ENCODE results near the gene PIBF1.
"Not testable (repeated sequence)": the region's sequence is repeated elsewhere in the genome, so short reads cannot be mapped to it uniquely, and the experiment has no call there.

Gene PIBF1

DNA sequence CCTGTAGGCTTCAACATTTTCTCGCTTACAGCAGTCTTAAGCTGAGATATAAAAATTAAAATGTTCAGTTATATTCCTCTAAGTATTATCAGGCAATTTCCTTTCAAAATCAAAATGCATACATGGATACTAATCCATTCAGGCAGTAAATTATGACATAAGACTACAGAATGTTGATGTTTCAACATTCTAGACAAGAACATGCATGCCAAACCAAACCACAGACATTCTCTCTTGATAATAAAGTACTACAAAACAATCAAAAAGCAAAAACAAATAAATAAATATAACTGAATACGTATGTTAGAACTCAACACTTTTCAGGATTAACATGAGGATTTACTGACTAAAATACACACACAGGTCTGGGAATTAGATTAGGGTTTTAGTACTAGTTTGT is 7.9 kb upstream of the PIBF1 start:
- Histone ChIP-seq H3K36me3 (ENCODE audit: control insufficient read depth in 5 of 5, insufficient read depth in 5 of 5, low read length in 5 of 5) (peaks cover 80 to 87% (median 84%) of the 10 kb centered on the region in 5 donors), H3K4me3 (ENCODE audit: low read depth in 1 of 5, low read length in 5 of 5) (no peak overlapping the region), H3K9me3 (ENCODE audit: control insufficient read depth in 5 of 5, low read length in 5 of 5) (no peaks in the 10 kb centered on the region), H3K9ac (ENCODE audit: low read length in 5 of 5) (no peak overlapping the region), H3K27me3 (ENCODE audit: control insufficient read depth in 5 of 5, insufficient read depth in 4 of 5, low read length in 5 of 5) (no peaks in the 10 kb centered on the region), H3K27ac (ENCODE audit: low read depth, low read length) (no peak overlapping the region), H3K4me1 (ENCODE audit: control insufficient read depth in 5 of 5, insufficient read depth in 5 of 5, low read length in 5 of 5) (peaks cover 0 to 6% (median under 1%) of the 10 kb centered on the region in 5 donors)

DNA sequence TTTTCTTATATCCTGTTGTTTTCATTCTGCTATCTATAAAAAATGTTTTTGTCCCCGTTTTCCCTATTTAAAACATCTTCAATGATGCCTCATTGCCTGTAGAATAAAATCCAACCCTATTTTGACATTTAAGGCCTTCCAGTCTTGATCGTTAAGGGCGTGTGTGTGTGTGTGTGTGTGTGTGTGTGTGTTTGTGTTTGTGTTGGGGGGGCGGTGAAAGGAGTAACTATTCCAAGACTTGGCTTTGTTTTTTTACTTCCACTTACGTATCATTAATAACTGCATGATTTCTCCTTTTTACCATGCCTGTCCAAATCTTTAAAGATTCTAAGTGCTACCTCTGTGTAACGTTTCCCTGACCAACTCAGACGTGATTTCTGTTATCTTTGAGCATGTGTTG is 784 bp downstream of the PIBF1 start:
- Histone ChIP-seq H3K27ac (ENCODE audit: low read depth, low read length) (peak overlapping the region; percentile 89), H3K9ac (ENCODE audit: low read length in 5 of 5) (peak overlapping the region in 4 of 5 donors; percentile 76 to 99 (median 90))

DNA sequence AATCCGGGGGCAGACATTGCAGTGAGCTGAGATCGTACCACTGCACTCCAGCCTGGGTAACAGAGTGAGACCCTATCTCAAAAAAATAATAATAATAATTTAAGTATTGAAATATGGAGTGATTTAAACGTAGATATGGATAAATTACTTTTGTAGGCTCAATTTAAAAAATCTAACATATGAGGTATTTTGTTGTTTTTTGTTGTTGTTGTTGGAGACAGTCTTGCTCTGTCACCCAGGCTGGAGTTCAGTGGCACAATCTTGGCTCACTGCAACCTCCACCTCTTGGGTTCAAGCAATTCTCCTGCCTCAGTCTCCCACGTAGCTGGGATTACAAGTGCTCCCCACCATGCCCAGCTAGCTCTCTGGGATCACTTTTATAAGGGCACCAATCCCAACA is 2.7 kb downstream of the PIBF1 start:
- H3K4me3 ChIP-seq (ENCODE audit: low read depth in 1 of 5, low read length in 5 of 5); H3K27me3 ChIP-seq (ENCODE audit: control insufficient read depth in 5 of 5, insufficient read depth in 4 of 5, low read length in 5 of 5): not testable (repeated sequence)
- H3K4me1 ChIP-seq (ENCODE audit: control insufficient read depth in 5 of 5, insufficient read depth in 5 of 5, low read length in 5 of 5) = peaks cover 4 to 34% (median 25%) of the 10 kb centered on the region in 5 donors

More for the DNA sequence above, 784 bp downstream of the PIBF1 start:
- no peaks in the 10 kb centered on the region for H3K9me3 ChIP-seq (ENCODE audit: control insufficient read depth in 5 of 5, low read length in 5 of 5)
- H3K27me3 ChIP-seq (ENCODE audit: control insufficient read depth in 5 of 5, insufficient read depth in 4 of 5, low read length in 5 of 5) = no peaks in the 10 kb centered on the region
- H3K36me3 ChIP-seq (ENCODE audit: control insufficient read depth in 5 of 5, insufficient read depth in 5 of 5, low read length in 5 of 5) = peaks cover 4 to 19% (median 10%) of the 10 kb centered on the region in 5 donors
- H3K4me3 ChIP-seq (ENCODE audit: low read depth in 1 of 5, low read length in 5 of 5) = peak overlapping the region; percentile 92 to 100 (median 97)
- peaks cover 4 to 44% (median 30%) of the 10 kb centered on the region in 5 donors for H3K4me1 ChIP-seq (ENCODE audit: control insufficient read depth in 5 of 5, insufficient read depth in 5 of 5, low read length in 5 of 5)

DNA sequence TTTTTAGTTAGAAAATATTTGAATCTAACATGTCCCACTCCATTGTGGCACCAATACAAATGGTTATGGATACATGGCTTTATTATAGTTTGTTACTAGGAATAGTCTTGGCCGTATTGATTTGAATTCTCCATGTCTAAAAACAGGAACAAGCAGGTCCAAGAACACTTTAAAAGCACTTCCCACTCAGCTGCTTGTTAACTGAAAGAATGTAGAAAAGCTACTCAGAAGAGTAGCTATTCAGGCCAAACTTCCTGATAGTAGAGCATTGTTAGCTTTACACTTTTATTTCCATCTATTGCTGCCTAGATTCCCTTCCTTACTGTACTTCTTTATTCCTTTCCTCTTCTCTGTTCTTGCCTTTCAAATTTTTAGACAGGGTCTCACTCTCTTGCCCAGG is 6.9 kb downstream of the PIBF1 start:
- H3K27ac ChIP-seq (ENCODE audit: low read depth, low read length) = no peak overlapping the region

More for the DNA sequence above, 2.7 kb downstream of the PIBF1 start:
- H3K27ac ChIP-seq (ENCODE audit: low read depth, low read length); H3K9me3 ChIP-seq (ENCODE audit: control insufficient read depth in 5 of 5, low read length in 5 of 5); H3K9ac ChIP-seq (ENCODE audit: low read length in 5 of 5): not testable (repeated sequence)
- H3K36me3 ChIP-seq (ENCODE audit: control insufficient read depth in 5 of 5, insufficient read depth in 5 of 5, low read length in 5 of 5) = peaks cover 0 to 14% (median 7%) of the 10 kb centered on the region in 5 donors

DNA sequence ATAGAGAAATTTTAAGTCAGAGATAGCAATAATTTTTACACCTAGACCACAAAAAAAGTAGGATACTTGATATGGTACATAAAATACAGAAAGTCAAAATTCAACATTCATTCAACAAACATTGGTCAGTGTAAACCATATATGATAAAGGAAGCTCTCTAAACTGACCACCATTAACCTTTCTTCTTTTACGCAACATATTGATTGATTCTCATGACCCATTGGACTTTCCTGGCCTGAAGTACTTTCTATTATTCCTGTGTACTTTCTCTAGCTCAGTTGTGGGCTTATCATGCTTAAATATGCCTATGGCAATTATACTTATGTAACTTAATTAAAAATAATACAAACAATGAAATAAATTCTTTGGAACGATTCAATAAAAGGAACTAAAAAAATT is 10.7 kb downstream of the PIBF1 start:
- no peak overlapping the region for H3K27ac ChIP-seq (ENCODE audit: low read depth, low read length)
- no peak overlapping the region for H3K9ac ChIP-seq (ENCODE audit: low read length in 5 of 5)
- H3K27me3 ChIP-seq (ENCODE audit: control insufficient read depth in 5 of 5, insufficient read depth in 4 of 5, low read length in 5 of 5) = no peaks in the 10 kb centered on the region
- H3K4me3 ChIP-seq (ENCODE audit: low read depth in 1 of 5, low read length in 5 of 5) = no peak overlapping the region
- no peaks in the 10 kb centered on the region for H3K9me3 ChIP-seq (ENCODE audit: control insufficient read depth in 5 of 5, low read length in 5 of 5)
- H3K4me1 ChIP-seq (ENCODE audit: control insufficient read depth in 5 of 5, insufficient read depth in 5 of 5, low read length in 5 of 5) = peaks cover 0 to 3% (median 0%) of the 10 kb centered on the region in 5 donors
- H3K36me3 ChIP-seq (ENCODE audit: control insufficient read depth in 5 of 5, insufficient read depth in 5 of 5, low read length in 5 of 5) = peaks cover 23 to 48% (median 29%) of the 10 kb centered on the region in 5 donors

More for the DNA sequence above, 6.9 kb downstream of the PIBF1 start:
- no peaks in the 10 kb centered on the region for H3K27me3 ChIP-seq (ENCODE audit: control insufficient read depth in 5 of 5, insufficient read depth in 4 of 5, low read length in 5 of 5)
- H3K9me3 ChIP-seq (ENCODE audit: control insufficient read depth in 5 of 5, low read length in 5 of 5) = no peaks in the 10 kb centered on the region
- peaks cover 0 to 3% (median 0%) of the 10 kb centered on the region in 5 donors for H3K4me1 ChIP-seq (ENCODE audit: control insufficient read depth in 5 of 5, insufficient read depth in 5 of 5, low read length in 5 of 5)
- H3K4me3 ChIP-seq (ENCODE audit: low read depth in 1 of 5, low read length in 5 of 5) = no peak overlapping the region
- H3K36me3 ChIP-seq (ENCODE audit: control insufficient read depth in 5 of 5, insufficient read depth in 5 of 5, low read length in 5 of 5) = peaks cover 11 to 29% (median 20%) of the 10 kb centered on the region in 5 donors
- H3K9ac ChIP-seq (ENCODE audit: low read length in 5 of 5) = no peak overlapping the region

DNA sequence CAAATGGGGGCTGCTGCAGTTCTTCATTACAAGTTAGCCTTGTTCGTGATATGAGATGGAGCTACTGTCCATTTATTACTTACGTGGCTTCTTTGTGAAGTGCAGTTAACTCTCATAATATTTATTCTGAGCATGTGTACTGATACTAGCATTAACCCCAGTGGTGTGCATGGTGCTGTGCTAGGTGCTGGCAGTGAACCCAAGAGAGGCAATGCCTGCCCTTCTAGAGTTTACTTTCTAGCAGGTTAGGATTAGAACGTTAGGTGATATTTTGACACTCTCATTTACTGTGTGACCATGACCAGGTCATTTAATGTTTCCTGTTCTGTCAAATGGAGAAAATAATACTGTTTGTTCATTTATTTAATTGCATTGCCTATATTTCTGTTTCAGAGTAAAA is 16.9 kb downstream of the PIBF1 start:
- Histone ChIP-seq H3K4me3 (ENCODE audit: low read depth in 1 of 5, low read length in 5 of 5) (no peak overlapping the region), H3K36me3 (ENCODE audit: control insufficient read depth in 5 of 5, insufficient read depth in 5 of 5, low read length in 5 of 5) (peaks cover 18 to 53% (median 40%) of the 10 kb centered on the region in 5 donors), H3K27me3 (ENCODE audit: control insufficient read depth in 5 of 5, insufficient read depth in 4 of 5, low read length in 5 of 5) (no peaks in the 10 kb centered on the region)

DNA sequence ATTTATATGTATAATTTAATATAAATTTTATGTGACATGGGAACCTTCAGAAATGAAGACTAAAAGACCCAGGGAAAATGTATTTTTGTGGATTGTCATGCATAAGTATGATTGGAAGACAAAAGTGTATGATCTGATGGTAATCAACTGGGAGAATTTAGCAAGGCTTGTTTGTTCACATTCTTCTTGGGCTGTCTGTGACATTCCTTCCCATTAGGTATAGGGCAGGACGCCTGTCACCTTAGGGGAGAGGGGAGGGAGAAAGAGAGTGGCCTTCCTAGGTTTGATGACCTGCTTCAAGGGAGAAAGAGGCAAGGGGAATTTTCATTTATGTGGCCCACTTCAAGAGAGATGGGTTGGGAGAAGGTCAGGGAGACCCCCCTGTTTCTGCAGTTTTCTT is 22.4 kb downstream of the PIBF1 start:
- no peaks in the 10 kb centered on the region for H3K9me3 ChIP-seq (ENCODE audit: control insufficient read depth in 5 of 5, low read length in 5 of 5)
- H3K36me3 ChIP-seq (ENCODE audit: control insufficient read depth in 5 of 5, insufficient read depth in 5 of 5, low read length in 5 of 5) = peaks cover 6 to 25% (median 18%) of the 10 kb centered on the region in 5 donors
- no peak overlapping the region for H3K4me3 ChIP-seq (ENCODE audit: low read depth in 1 of 5, low read length in 5 of 5)
- no peaks in the 10 kb centered on the region for H3K27me3 ChIP-seq (ENCODE audit: control insufficient read depth in 5 of 5, insufficient read depth in 4 of 5, low read length in 5 of 5)
- no peak overlapping the region for H3K9ac ChIP-seq (ENCODE audit: low read length in 5 of 5)
- no peaks in the 10 kb centered on the region for H3K4me1 ChIP-seq (ENCODE audit: control insufficient read depth in 5 of 5, insufficient read depth in 5 of 5, low read length in 5 of 5)
- H3K27ac ChIP-seq (ENCODE audit: low read depth, low read length) = no peak overlapping the region

More for the DNA sequence above, 16.9 kb downstream of the PIBF1 start:
- Histone ChIP-seq H3K9me3 (ENCODE audit: control insufficient read depth in 5 of 5, low read length in 5 of 5) (no peaks in the 10 kb centered on the region), H3K9ac (ENCODE audit: low read length in 5 of 5) (no peak overlapping the region), H3K27ac (ENCODE audit: low read depth, low read length) (no peak overlapping the region), H3K4me1 (ENCODE audit: control insufficient read depth in 5 of 5, insufficient read depth in 5 of 5, low read length in 5 of 5) (no peaks in the 10 kb centered on the region)

DNA sequence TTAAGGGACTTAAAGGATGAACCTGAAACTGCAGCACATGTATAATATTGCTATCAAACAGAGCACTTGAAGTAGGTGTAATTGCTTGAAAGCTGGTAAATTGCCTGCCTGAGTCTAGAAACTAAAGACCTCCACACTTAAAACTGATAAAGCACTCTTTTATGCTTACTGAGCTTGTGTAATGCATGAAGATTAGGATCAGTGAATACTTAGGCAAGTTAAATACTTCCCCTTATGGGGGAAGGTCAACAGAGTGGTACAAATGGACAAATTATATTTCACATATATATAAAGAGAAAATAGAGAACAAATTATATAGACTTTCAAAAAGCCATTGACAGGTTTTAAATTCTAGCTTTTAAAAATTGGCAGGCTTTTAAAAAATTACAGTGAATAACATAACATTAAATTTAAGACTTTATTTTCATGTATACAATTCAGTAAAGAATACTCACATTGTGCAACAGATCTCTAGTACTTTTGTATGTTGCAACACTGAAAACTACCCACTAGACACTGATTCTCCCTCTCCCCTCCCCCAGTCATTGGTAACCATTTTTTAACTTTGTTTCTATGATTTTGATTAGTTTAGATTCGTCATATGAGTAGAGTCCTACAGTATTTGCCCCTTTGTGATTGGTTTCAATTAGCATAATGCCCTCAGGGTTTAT is 23.9 kb downstream of the PIBF1 start:
- H3K4me3 ChIP-seq (ENCODE audit: low read depth in 1 of 5, low read length in 5 of 5) = no peak overlapping the region
- no peak overlapping the region for H3K9ac ChIP-seq (ENCODE audit: low read length in 5 of 5)
- no peak overlapping the region for H3K27ac ChIP-seq (ENCODE audit: low read depth, low read length)
- H3K36me3 ChIP-seq (ENCODE audit: control insufficient read depth in 5 of 5, insufficient read depth in 5 of 5, low read length in 5 of 5) = peaks cover 6 to 15% (median 9%) of the 10 kb centered on the region in 5 donors
- no peaks in the 10 kb centered on the region for H3K4me1 ChIP-seq (ENCODE audit: control insufficient read depth in 5 of 5, insufficient read depth in 5 of 5, low read length in 5 of 5)
- no peaks in the 10 kb centered on the region for H3K9me3 ChIP-seq (ENCODE audit: control insufficient read depth in 5 of 5, low read length in 5 of 5)
- no peaks in the 10 kb centered on the region for H3K27me3 ChIP-seq (ENCODE audit: control insufficient read depth in 5 of 5, insufficient read depth in 4 of 5, low read length in 5 of 5)

DNA sequence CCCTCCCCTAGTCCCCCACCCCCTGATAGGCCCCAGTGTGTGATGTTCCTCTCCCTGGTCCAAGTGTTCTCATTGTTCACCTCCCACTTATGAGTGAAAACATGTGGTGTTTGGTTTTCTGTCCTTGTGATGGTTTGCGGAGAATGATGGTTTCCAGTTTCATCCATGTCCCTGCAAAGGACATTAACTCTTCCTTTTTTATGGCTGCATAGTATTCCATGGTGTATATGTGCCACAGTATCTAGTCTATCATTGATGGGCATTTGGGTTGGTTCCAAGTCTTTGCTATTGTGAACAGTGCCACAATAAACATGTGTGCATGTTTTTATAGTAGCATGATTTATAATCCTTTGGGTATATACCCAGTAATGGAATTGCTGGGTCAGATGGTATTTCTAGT is 24.6 kb downstream of the PIBF1 start:
- not testable (repeated sequence) for H3K9me3 ChIP-seq (ENCODE audit: control insufficient read depth in 5 of 5, low read length in 5 of 5); H3K4me3 ChIP-seq (ENCODE audit: low read depth in 1 of 5, low read length in 5 of 5); H3K27me3 ChIP-seq (ENCODE audit: control insufficient read depth in 5 of 5, insufficient read depth in 4 of 5, low read length in 5 of 5); H3K9ac ChIP-seq (ENCODE audit: low read length in 5 of 5); H3K4me1 ChIP-seq (ENCODE audit: control insufficient read depth in 5 of 5, insufficient read depth in 5 of 5, low read length in 5 of 5); H3K27ac ChIP-seq (ENCODE audit: low read depth, low read length); H3K36me3 ChIP-seq (ENCODE audit: control insufficient read depth in 5 of 5, insufficient read depth in 5 of 5, low read length in 5 of 5)

DNA sequence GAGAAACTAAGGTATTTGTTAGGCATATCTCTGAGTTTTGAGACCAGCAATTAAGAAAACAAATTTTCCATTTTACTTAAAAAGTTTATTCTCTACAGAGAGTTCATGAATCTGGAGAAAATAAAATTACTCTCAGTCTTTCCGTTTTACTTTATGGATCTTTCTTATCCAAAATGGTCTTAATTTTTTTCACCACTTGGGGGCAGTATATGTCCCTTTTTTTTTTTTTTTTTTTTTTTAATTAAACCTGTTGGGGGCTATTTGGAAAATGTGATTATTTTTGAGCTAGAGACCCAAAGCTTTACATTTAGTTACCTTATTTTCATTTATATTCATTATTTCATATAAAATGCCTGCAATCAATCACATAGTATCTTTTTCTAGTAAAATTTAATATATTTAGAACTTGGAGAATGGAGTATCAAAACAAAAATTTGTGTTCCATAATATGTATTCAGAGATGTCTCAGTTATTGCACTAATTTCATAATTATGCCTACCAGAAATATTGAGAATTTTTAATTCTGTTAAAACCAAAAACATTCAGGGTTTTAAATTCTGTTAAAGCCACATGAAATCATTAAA is 27.1 kb downstream of the PIBF1 start:
- no peaks in the 10 kb centered on the region for H3K27me3 ChIP-seq (ENCODE audit: control insufficient read depth in 5 of 5, insufficient read depth in 4 of 5, low read length in 5 of 5)
- peaks cover 0 to 12% (median 8%) of the 10 kb centered on the region in 5 donors for H3K36me3 ChIP-seq (ENCODE audit: control insufficient read depth in 5 of 5, insufficient read depth in 5 of 5, low read length in 5 of 5)
- H3K9me3 ChIP-seq (ENCODE audit: control insufficient read depth in 5 of 5, low read length in 5 of 5) = no peaks in the 10 kb centered on the region
- no peak overlapping the region for H3K4me3 ChIP-seq (ENCODE audit: low read depth in 1 of 5, low read length in 5 of 5)
- no peak overlapping the region for H3K27ac ChIP-seq (ENCODE audit: low read depth, low read length)
- no peaks in the 10 kb centered on the region for H3K4me1 ChIP-seq (ENCODE audit: control insufficient read depth in 5 of 5, insufficient read depth in 5 of 5, low read length in 5 of 5)
- no peak overlapping the region for H3K9ac ChIP-seq (ENCODE audit: low read length in 5 of 5)
